H1 (cell line): ENCODE results near the gene JDP2. TPM values are rescaled to one million over a fixed set of nuclear protein-coding genes. Genes with fewer than 3 reads are reported as not detected.

Experiments
- CTCF ChIA-PET: fragments of 300-600 bp; sonication (Branson Sonifier 250); formaldehyde crosslinking; loops from one replicate; lab custom pipeline; 2021; ENCODE audit not compliant: partially characterized antibody; lab: Charles Lee
- POLR2A ChIA-PET: fragments of 300-600 bp; sonication (Branson Sonifier 250); formaldehyde crosslinking; loops from one replicate; lab custom pipeline; 2021; ENCODE audit warnings: inconsistent platforms; ENCODE audit not compliant: partially characterized antibody; lab: Charles Lee
- DNase-seq, 2 experiments: peaks; one replicate each; pipeline versions ENCODE4 v3.0.0 to v3.0.0-alpha.2; 2010 to 2022; ENCODE audit warnings: low spot score in 2 of 2, low read depth in 1 of 2, mixed read lengths in 1 of 2
- FAIRE-seq: peaks from 2 replicates; lab custom pipeline; 2011; peaks lifted over from hg19 to GRCh38; lab: Jason Lieb, UNC
- H2AFZ ChIP-seq: 2 replicates; pipeline ENCODE4 v1.8.1; 2012; ENCODE audit warnings: low read length, inconsistent platforms
- H2AK5ac ChIP-seq: 2 replicates; pipeline ENCODE4 v1.6.1; 2013; ENCODE audit warnings: low read depth, low read length
- H2BK120ac ChIP-seq: replicated peaks from 2 replicates; pipeline ENCODE3; 2013; ENCODE audit warnings: low read depth, low read length, inconsistent platforms
- H2BK12ac ChIP-seq: 2 replicates; pipeline ENCODE4 v1.6.1; 2013; ENCODE audit warnings: low read depth, low read length
- H2BK15ac ChIP-seq: 2 replicates; pipeline ENCODE4 v1.6.1; 2013; ENCODE audit warnings: low read length
- H2BK20ac ChIP-seq: 2 replicates; pipeline ENCODE4 v1.6.1; 2013; ENCODE audit warnings: low read length
- H2BK5ac ChIP-seq: 2 replicates; pipeline ENCODE4 v1.6.1; 2013; ENCODE audit warnings: low read depth, low read length
- H3K14ac ChIP-seq: 2 replicates; pipeline ENCODE4 v1.6.1; 2013; ENCODE audit warnings: inconsistent platforms; ENCODE audit not compliant: insufficient read length
- H3K18ac ChIP-seq: 2 replicates; pipeline ENCODE4 v1.6.1; 2013; ENCODE audit warnings: low read length; ENCODE audit errors: extremely low read depth
- H3K23ac ChIP-seq: 2 replicates; pipeline ENCODE4 v1.6.1; 2013; ENCODE audit warnings: inconsistent platforms; ENCODE audit not compliant: insufficient read length
- H3K23me2 ChIP-seq: 2 replicates; pipeline ENCODE4 v1.6.1; 2013; ENCODE audit warnings: low read depth, low read length
- H3K27ac ChIP-seq: 2 replicates; pipeline ENCODE4 v1.6.1; 2011; ENCODE audit warnings: low read depth, low read length, inconsistent platforms
- H3K27me3 ChIP-seq, 4 experiments: replicated peaks in 1 of 4; 1 replicate in 1 of 4; 2 replicates in 3 of 4; pipeline versions ENCODE4 v1.6.1 to v1.8.1; 2011 to 2013; ENCODE audit warnings: low read length in 3 of 4, mild to moderate bottlenecking in 3 of 4, inconsistent platforms in 2 of 4, mixed read lengths in 2 of 4, moderate library complexity in 1 of 4; ENCODE audit not compliant: control insufficient read depth in 3 of 4, insufficient read depth in 3 of 4; ENCODE audit errors: extremely low read depth in 1 of 4
- H3K36me3 ChIP-seq, 4 experiments: 2 replicates each; pipeline versions ENCODE4 v1.6.1 to v1.8.1; 2011 to 2013; ENCODE audit warnings: mild to moderate bottlenecking in 4 of 4, low read length in 3 of 4, moderate library complexity in 2 of 4, control low read depth in 1 of 4, inconsistent platforms in 1 of 4; ENCODE audit not compliant: insufficient read depth in 4 of 4, control insufficient read depth in 2 of 4
- H3K4ac ChIP-seq: replicated peaks from 2 replicates; pipeline ENCODE3; 2013; ENCODE audit warnings: low read length, low read depth, mixed read lengths, inconsistent platforms; ENCODE audit not compliant: insufficient read length
- H3K4me1 ChIP-seq, 4 experiments: replicated peaks in 1 of 4; 1 replicate in 1 of 4; 2 replicates in 3 of 4; pipeline versions ENCODE4 v1.6.1 to v1.8.1; 2011 to 2013; ENCODE audit warnings: low read length in 3 of 4, inconsistent platforms in 2 of 4, mixed read lengths in 1 of 4; ENCODE audit not compliant: insufficient read depth in 4 of 4, control insufficient read depth in 3 of 4
- H3K4me2 ChIP-seq, 2 experiments: 2 replicates each; pipeline versions ENCODE4 v1.6.1 to v1.8.1; 2011 to 2013; ENCODE audit warnings: low read depth in 2 of 2, low read length in 2 of 2, control low read depth in 1 of 2, inconsistent platforms in 1 of 2, mild to moderate bottlenecking in 1 of 2; ENCODE audit not compliant: insufficient read depth in 1 of 2
- H3K4me3 ChIP-seq, 4 experiments: fragments of 200-600, 300-600 bp in 1 of 4; sonication (generic), shearing (Covaris generic), sonication (Bioruptor Twin) in 1 of 4; 2 replicates each; pipeline versions ENCODE4 v1.5.1 to v1.8.1; 2011 to 2016; ENCODE audit warnings: low read length in 4 of 4, low read depth in 3 of 4, control low read depth in 2 of 4, inconsistent platforms in 2 of 4, mild to moderate bottlenecking in 2 of 4, mixed read lengths in 1 of 4, moderate library complexity in 1 of 4; ENCODE audit not compliant: insufficient read depth in 2 of 4; ENCODE audit errors: extremely low read depth in 1 of 4
- H3K56ac ChIP-seq: replicated peaks from 2 replicates; pipeline ENCODE3; 2013; ENCODE audit warnings: low read depth, mild to moderate bottlenecking, mixed read lengths, low read length, inconsistent platforms; ENCODE audit not compliant: insufficient read length
- H3K79me1 ChIP-seq: 2 replicates; pipeline ENCODE4 v1.6.1; 2013; ENCODE audit warnings: low read depth, low read length, control low read depth
- H3K79me2 ChIP-seq, 2 experiments: 2 replicates each; pipeline versions ENCODE4 v1.6.1 to v1.8.1; 2012 to 2013; ENCODE audit warnings: low read length in 2 of 2, mild to moderate bottlenecking in 2 of 2, inconsistent platforms in 1 of 2; ENCODE audit not compliant: insufficient read depth in 2 of 2, control insufficient read depth in 1 of 2
- H3K9ac ChIP-seq, 4 experiments: replicated peaks in 1 of 4; 1 replicate in 1 of 4; 2 replicates in 3 of 4; pipeline versions ENCODE4 v1.6.1 to v1.8.1; 2011 to 2013; ENCODE audit warnings: low read depth in 3 of 4, low read length in 3 of 4, control low read depth in 2 of 4, mild to moderate bottlenecking in 2 of 4, moderate library complexity in 2 of 4, inconsistent platforms in 1 of 4; ENCODE audit errors: extremely low read depth in 1 of 4
- H3K9me3 ChIP-seq, 2 experiments: 2 replicates each; pipeline versions ENCODE4 v1.6.1 to v1.8.1; 2012 to 2013; ENCODE audit warnings: mild to moderate bottlenecking in 2 of 2, moderate library complexity in 2 of 2, control low read depth in 1 of 2, inconsistent platforms in 1 of 2, low read depth in 1 of 2, low read length in 1 of 2, mixed read lengths in 1 of 2; ENCODE audit not compliant: insufficient read depth in 2 of 2
- H4K20me1 ChIP-seq, 2 experiments: replicated peaks in 1 of 2; 2 replicates each; pipeline versions ENCODE3 to v1.8.1; 2011 to 2013; ENCODE audit warnings: inconsistent platforms in 2 of 2, low read length in 2 of 2, mild to moderate bottlenecking in 1 of 2; ENCODE audit not compliant: insufficient read depth in 2 of 2, control insufficient read depth in 1 of 2
- H4K5ac ChIP-seq: 2 replicates; pipeline ENCODE4 v1.6.1; 2013; ENCODE audit warnings: low read length, low read depth, mixed read lengths, inconsistent platforms; ENCODE audit not compliant: insufficient read length
- H4K8ac ChIP-seq: 2 replicates; pipeline ENCODE4 v1.8.0; 2013; ENCODE audit warnings: mild to moderate bottlenecking, moderate library complexity, low read length, inconsistent platforms; ENCODE audit not compliant: insufficient read depth; ENCODE audit errors: extremely low read depth
- H4K91ac ChIP-seq: replicated peaks from 2 replicates; pipeline ENCODE3; 2013; ENCODE audit warnings: low read length, mixed read lengths, inconsistent platforms; ENCODE audit not compliant: insufficient read length
- CBX5 ChIP-seq: fragments of 300-800, 300-1000 bp; sonication (generic); IDR thresholded peaks from 2 replicates; pipeline ENCODE4 v1.7.1; 2016; ENCODE audit warnings: antibody characterized with exemption, low read length, low read depth
- GTF2F1 ChIP-seq: IDR thresholded peaks from 2 replicates; pipeline ENCODE4 v1.6.1; 2012; ENCODE audit warnings: low read depth, low read length, improper control_type of control experiment, borderline replicate concordance
- RFX5 ChIP-seq: IDR thresholded peaks from 2 replicates; pipeline ENCODE4 v1.6.1; 2011; ENCODE audit warnings: low read depth, low read length, improper control_type of control experiment, borderline replicate concordance
- SP1 ChIP-seq: IDR thresholded peaks from 2 replicates; pipeline ENCODE4 v1.6.1; 2011; ENCODE audit warnings: low read depth, low read length
- TAF7 ChIP-seq: optimal IDR thresholded peaks from 2 replicates; pipeline ENCODE3; 2011; ENCODE audit warnings: low read depth, mild to moderate bottlenecking, inconsistent platforms, low read length, moderate library complexity, borderline replicate concordance
- WGBS, 2 experiments: shearing (Covaris generic) in 1 of 2; methylation state at CpG; one replicate each; pipeline versions ENCODE4 v1.1.6 to v1.1.7; 2013 to 2015; ENCODE audit warnings: low lambda C conversion rate in 2 of 2, mixed read lengths in 2 of 2, inconsistent platforms in 1 of 2, low coverage in 1 of 2, missing lambda C conversion rate in 1 of 2; ENCODE audit not compliant: insufficient replicate concordance in 2 of 2, insufficient coverage in 1 of 2, insufficient read length in 1 of 2; ENCODE audit errors: extremely low coverage in 1 of 2, missing lambda C conversion rate in 1 of 2; 5-methylcytosine and 5-hydroxymethylcytosine counted together
- polyA plus RNA-seq, 7 experiments: library from polyadenylated mRNA; depleted of rRNA in 3 of 7; stranded (reverse) in 5 of 7; unstranded in 2 of 7; fragments of >200 nt in 5 of 7; fragments of 200-250 nt in 2 of 7; gene quantifications; 1 replicate in 5 of 7; 2 replicates in 1 of 7; 4 replicates in 1 of 7; pipeline versions ENCODE4 v1.2.1 to v1.2.3, GENCODE V29; 2011 to 2013; ENCODE audit warnings: missing spikeins in 2 of 7, mixed read lengths in 2 of 7
- total RNA-seq: library from RNA; stranded (reverse); fragmentation: NEBNext Ultra II Directional; extraction: Animal tissue kit (Norgen Biotek cat#: 25700); gene quantifications from 2 replicates; pipeline ENCODE4 v1.2.1, GENCODE V29; 2021

JDP2 gene
- total and polyA plus RNA-seq, 2 of the 8 experiments (the other 6 are each of a cell fraction or from before 2014, with no cell fraction given) = 8.9 to 27.2 TPM

- Histone ChIP-seq H3K27me3 (no peaks in the 10 kb centered on the region), H2BK15ac (no peak overlapping the region), H3K36me3 (peaks cover 0 to 34% (median 3%) of the 10 kb centered on the region in 4 experiments; a peak in 3 of 8 replicates), H3K4ac (no peak overlapping the region), H3K23me2 (no peaks in the 10 kb centered on the region), H2AFZ (no peak overlapping the region), H3K27ac (no peak overlapping the region), H3K9ac (no peak overlapping the region), H2BK5ac (no peak overlapping the region), H3K14ac (no peak overlapping the region), H3K56ac (no peak overlapping the region), H4K8ac (no peak overlapping the region), H2BK12ac (no peak overlapping the region), H3K9me3 (no peaks in the 10 kb centered on the region), H3K79me2 (peaks cover 0 to 3% of the 10 kb centered on the region in 2 experiments; a peak in 1 of 4 replicates), H3K79me1 (peaks cover 5% of the 10 kb centered on the region; the same call in 1 of the 2 replicates), H4K91ac (no peak overlapping the region), H3K23ac (no peak overlapping the region), H4K5ac (no peak overlapping the region), H3K4me3 (no peak overlapping the region), H2BK20ac (no peak overlapping the region), H3K4me1 (peaks cover 2 to 15% (median 8%) of the 10 kb centered on the region in 4 experiments), H4K20me1 (peaks cover 2 to 3% of the 10 kb centered on the region in 2 experiments), H3K18ac (no peak overlapping the region), H3K4me2 (no peak overlapping the region), H2AK5ac (no peak overlapping the region), H2BK120ac (no peak overlapping the region)
- 89% methylated on average over 14 of the region's 14 CpGs; no CpG with 5 or more reads in 1 of the 2 experiments for WGBS, 2 experiments
- DNase-seq (no peak), FAIRE-seq (no peak)
- TF ChIP-seq TAF7 = no peak
- no peak for TF ChIP-seq SP1
- no peak for TF ChIP-seq GTF2F1
- TF ChIP-seq RFX5 = no peak
- TF ChIP-seq CBX5 = no peak
- CTCF ChIA-PET = interaction anchor here (0.6 to 4.4 kb wide), 8 partner anchors 17 to 559 kb away, joined by 3 to 21 read pairs (median 4); no protein-coding TSS in a partner anchor
- POLR2A ChIA-PET = interaction anchor here (0.6 to 6.7 kb wide), 4 partner anchors 9 to 158 kb away, joined by 3 to 65 read pairs (median 4); partner anchors contain the start of gene JDP2
Observed at GRCh38 chr14:75437201-75438143, 9.7 kb downstream of the JDP2 start.
